Measurements from ENCODE around the gene EEPD1. TPM values are rescaled to one million over a fixed set of nuclear protein-coding genes. Genes with fewer than 3 reads are reported as not detected.

Gene EEPD1
- total and polyA plus RNA-seq, 12 donors, result 6.0 to 29.0 (median 9.4) TPM

DNA sequence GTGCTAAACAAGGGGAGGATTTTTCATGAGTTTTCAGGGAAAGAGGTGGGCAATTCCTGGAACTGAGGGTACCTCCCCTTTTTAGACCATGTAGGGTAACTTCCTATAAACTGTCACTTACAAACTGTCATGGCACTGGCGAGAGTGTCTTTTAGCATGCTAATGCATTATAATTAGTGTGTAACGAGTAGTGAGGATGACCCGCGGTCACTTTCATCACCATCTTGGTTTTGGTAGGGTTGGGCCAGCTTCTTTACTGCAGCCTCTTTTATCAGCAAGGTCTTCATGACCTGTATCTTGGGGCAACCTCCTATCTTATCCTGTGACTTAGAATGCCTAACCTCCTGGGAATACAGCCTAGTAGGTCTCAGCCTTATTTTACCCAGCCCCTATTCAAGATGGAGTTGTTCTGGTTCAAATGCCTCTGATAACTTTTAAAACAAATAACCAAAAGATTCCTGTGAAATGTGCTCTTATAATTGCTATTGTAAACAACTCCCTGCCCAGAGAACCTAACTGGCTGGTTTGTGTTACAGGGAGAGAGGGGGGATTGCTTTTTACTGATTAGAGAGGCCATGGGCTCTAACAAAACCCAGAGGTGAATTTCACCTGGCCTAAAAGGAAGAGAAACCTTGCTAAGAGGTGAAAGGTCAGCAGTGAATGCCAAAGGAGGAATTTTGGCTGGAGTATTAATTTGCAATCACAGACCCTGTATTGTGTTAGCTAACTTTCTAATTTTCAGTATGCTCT is 64.3 kb downstream of the EEPD1 start:
- peaks cover 5 to 10% of the 10 kb centered on the region in 2 donors for H3K4me1 ChIP-seq (replicated peaks in 1 of 2)

DNA sequence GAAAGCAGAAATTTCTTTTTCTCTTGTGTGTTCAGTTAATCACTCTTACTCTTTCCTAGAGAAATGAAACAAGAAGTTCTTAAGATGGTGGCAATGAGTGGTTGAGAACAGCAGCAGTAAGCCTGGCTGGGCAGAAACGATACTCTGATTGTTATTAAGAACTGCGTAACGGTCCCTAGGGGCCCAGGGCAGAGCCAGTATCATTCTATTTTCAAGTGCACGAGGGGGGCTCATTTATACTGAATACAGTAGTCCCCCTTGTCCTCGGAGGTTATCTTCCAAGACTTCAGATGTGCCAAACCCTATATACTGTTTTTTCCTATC is 64.9 kb downstream of the EEPD1 start:
- H3K27me3 ChIP-seq, result no peaks in the 10 kb centered on the region
- DNase-seq, result no peak
- TF ChIP-seq, protein P1, sequence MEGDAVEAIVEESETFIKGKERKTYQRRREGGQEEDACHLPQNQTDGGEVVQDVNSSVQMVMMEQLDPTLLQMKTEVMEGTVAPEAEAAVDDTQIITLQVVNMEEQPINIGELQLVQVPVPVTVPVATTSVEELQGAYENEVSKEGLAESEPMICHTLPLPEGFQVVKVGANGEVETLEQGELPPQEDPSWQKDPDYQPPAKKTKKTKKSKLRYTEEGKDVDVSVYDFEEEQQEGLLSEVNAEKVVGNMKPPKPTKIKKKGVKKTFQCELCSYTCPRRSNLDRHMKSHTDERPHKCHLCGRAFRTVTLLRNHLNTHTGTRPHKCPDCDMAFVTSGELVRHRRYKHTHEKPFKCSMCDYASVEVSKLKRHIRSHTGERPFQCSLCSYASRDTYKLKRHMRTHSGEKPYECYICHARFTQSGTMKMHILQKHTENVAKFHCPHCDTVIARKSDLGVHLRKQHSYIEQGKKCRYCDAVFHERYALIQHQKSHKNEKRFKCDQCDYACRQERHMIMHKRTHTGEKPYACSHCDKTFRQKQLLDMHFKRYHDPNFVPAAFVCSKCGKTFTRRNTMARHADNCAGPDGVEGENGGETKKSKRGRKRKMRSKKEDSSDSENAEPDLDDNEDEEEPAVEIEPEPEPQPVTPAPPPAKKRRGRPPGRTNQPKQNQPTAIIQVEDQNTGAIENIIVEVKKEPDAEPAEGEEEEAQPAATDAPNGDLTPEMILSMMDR (IDR thresholded peaks at IDR 0.05), result no peak
- TF ChIP-seq POLR2A (IDR thresholded peaks at IDR 0.05), result no peak
- no peaks in the 10 kb centered on the region for H3K9me3 ChIP-seq (replicated peaks in 1 of 3)
- H3K4me1 ChIP-seq (replicated peaks in 1 of 2), result peaks cover 5 to 10% of the 10 kb centered on the region in 2 donors
- 81 to 94% (median 84%) methylated on average over 5 of the region's 5 CpGs for WGBS, 4 donors
- H3K36me3 ChIP-seq (replicated peaks in 1 of 2), result no peaks in the 10 kb centered on the region
- no peak overlapping the region for H3K4me3 ChIP-seq
- intact Hi-C loops (cut with DNase I), result no loop called here
- H3K27ac ChIP-seq, result no peak overlapping the region

More for the DNA sequence above, 64.3 kb downstream of the EEPD1 start:
- WGBS, 4 donors, result 91 to 93% (median 92%) methylated on average over 4 of the region's 4 CpGs
- Histone ChIP-seq H3K27ac (no peak overlapping the region), H3K36me3 (replicated peaks in 1 of 2) (no peaks in the 10 kb centered on the region), H3K9me3 (replicated peaks in 1 of 3) (no peaks in the 10 kb centered on the region), H3K4me3 (no peak overlapping the region), H3K27me3 (no peaks in the 10 kb centered on the region)
- intact Hi-C loops (cut with DNase I), result no loop called here
- TF ChIP-seq, protein P1 (IDR thresholded peaks at IDR 0.05), result no peak
- TF ChIP-seq POLR2A (IDR thresholded peaks at IDR 0.05), result no peak
- DNase-seq, result no peak

DNA sequence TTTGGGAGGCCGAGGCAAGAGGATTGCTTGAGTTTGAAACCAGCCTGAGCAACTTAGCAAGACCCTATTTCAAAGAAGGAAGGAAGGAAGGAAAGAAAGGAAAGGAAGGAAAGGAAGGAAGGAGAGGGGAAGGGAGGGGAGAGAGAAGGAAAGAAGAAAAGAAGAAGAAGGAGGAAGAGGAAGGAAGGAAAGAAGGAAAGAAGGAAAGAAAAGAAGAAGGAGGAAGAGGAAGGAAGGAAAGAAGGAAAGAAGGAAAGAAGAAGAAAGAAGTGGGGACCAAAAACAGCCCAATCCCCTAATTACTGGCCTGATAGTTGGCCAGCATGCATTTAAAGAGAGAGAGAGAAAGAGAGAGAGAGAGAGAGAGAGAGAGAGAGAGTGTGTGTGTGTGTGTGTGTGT is 66.4 kb downstream of the EEPD1 start:
- H3K4me1 ChIP-seq (replicated peaks in 1 of 2), result peaks cover 5 to 10% of the 10 kb centered on the region in 2 donors
- intact Hi-C loops (cut with DNase I), result no loop called here
- H3K27me3 ChIP-seq, result no peaks in the 10 kb centered on the region
- no peaks in the 10 kb centered on the region for H3K36me3 ChIP-seq (replicated peaks in 1 of 2)
- TF ChIP-seq, protein P1 (IDR thresholded peaks at IDR 0.05), result no peak
- no peak for TF ChIP-seq POLR2A (IDR thresholded peaks at IDR 0.05)
- H3K4me3 ChIP-seq, result no peak overlapping the region
- DNase-seq, result no peak
- no peak overlapping the region for H3K27ac ChIP-seq
- no peaks in the 10 kb centered on the region for H3K9me3 ChIP-seq (replicated peaks in 1 of 3)
- WGBS, 4 donors, result 71 to 97% (median 93%) methylated on average over 1 of the region's 1 CpG

DNA sequence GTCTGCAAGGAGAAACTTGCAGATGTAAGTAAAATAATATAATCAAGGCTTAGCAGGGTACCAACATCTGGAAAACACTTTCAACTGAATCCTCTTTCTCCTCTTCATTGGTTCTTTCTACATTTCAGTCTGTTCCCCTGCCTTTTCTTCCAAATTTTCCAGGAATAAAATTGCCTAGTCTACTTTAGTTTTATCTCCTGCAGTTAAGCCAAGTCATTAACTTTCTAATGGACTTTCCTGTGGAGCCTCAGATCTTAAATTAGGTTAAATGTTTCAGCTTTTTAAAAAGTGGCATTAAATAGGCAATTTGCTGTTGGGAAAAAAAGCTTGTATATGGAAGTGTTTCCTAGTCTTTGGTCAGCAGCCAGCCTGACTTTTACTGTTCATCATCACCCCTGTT is 70.8 kb downstream of the EEPD1 start:
- DNase-seq, result no peak
- intact Hi-C loops (cut with DNase I), result no loop called here
- Histone ChIP-seq H3K4me1 (replicated peaks in 1 of 2) (no peaks in the 10 kb centered on the region), H3K36me3 (replicated peaks in 1 of 2) (no peaks in the 10 kb centered on the region), H3K9me3 (replicated peaks in 1 of 3) (no peaks in the 10 kb centered on the region), H3K4me3 (no peak overlapping the region), H3K27me3 (no peaks in the 10 kb centered on the region), H3K27ac (no peak overlapping the region)
- TF ChIP-seq, protein P1 (IDR thresholded peaks at IDR 0.05), result no peak
- TF ChIP-seq POLR2A (IDR thresholded peaks at IDR 0.05), result no peak
